Kidney epithelial cell (primary cell): ENCODE measurements around the gene LEPROT. TPM values are rescaled to one million over a fixed set of nuclear protein-coding genes. Genes with fewer than 3 reads are reported as not detected.

Experiments used
- DNase-seq: peaks from one replicate; pipeline ENCODE4 v3.0.0-alpha.2; 2010; ENCODE audit warnings: low read depth
- H3K27me3 ChIP-seq: 2 replicates; pipeline ENCODE4 v1.6.0; 2011; ENCODE audit warnings: low read length; ENCODE audit not compliant: control insufficient read depth, insufficient read depth
- H3K36me3 ChIP-seq: 2 replicates; pipeline ENCODE4 v1.5.1; 2011; ENCODE audit warnings: low read length; ENCODE audit not compliant: control insufficient read depth, insufficient read depth
- H3K4me3 ChIP-seq: 2 replicates; pipeline ENCODE4 v1.5.1; 2011; ENCODE audit warnings: low read depth, mild to moderate bottlenecking, control low read depth, low read length
- total RNA-seq: library from RNA; depleted of rRNA; stranded (reverse); fragments of >200 nt; gene quantifications from 2 replicates; pipeline ENCODE4 v1.2.3, GENCODE V29; 2015
- TF ChIP-seq, protein P1 (sequence below): IDR thresholded peaks from 2 replicates; pipeline ENCODE4 v1.5.1; 2011; ENCODE audit warnings: mild to moderate bottlenecking, moderate library complexity, low read length, control low read depth, inconsistent platforms; ENCODE audit not compliant: insufficient read depth, poor library complexity, severe bottlenecking

LEPROT gene
- total RNA-seq, 1 donor from 2014 or later: 59.6 TPM

DNA sequence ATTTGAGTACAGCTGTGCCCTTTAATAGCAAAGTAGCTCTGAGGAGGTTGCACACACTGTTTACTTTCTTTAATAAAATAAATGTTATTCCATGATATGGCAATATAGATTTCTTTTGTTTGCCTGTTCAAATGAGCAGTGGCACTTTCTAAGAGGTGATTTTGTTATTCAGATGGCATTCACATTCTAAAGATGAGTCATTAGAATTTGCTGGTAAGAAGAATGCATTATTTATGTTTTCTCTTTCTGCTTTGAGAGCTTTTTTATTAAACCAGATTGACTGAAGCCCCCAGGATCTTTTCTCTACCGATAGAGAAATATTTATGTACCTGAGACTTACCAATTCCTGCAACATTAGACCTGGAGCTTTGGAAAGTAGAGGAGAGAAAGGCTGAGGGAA lies 11.2 kb upstream of the LEPROT start:
- no peaks in the 10 kb centered on the region for H3K36me3 ChIP-seq

DNA sequence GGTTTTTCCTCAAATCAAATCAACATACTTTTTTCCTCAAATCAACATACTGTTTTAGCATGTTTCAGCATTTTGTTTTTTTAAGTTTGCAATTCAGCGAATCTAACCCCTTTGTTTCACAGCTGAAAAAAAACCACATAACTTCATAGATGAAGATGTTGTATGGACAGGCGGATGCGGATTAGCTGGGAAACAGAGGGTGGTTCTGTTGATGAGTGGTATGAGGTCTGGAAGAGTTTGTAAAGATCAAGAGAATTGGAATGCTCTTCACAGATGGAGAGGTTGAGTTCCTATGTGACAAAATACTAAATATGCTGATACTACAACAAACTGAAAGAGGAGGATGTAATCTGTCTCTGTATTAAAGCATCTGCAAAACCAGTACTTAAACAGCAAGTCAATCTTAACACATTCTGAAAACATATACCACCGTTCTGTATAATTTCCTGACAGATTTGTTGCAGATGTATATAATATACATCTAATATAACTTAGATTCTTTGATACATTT lies 10.6 kb upstream of the LEPROT start:
- DNase-seq: no peak
- H3K36me3 ChIP-seq: no peaks in the 10 kb centered on the region
- TF ChIP-seq, protein P1, sequence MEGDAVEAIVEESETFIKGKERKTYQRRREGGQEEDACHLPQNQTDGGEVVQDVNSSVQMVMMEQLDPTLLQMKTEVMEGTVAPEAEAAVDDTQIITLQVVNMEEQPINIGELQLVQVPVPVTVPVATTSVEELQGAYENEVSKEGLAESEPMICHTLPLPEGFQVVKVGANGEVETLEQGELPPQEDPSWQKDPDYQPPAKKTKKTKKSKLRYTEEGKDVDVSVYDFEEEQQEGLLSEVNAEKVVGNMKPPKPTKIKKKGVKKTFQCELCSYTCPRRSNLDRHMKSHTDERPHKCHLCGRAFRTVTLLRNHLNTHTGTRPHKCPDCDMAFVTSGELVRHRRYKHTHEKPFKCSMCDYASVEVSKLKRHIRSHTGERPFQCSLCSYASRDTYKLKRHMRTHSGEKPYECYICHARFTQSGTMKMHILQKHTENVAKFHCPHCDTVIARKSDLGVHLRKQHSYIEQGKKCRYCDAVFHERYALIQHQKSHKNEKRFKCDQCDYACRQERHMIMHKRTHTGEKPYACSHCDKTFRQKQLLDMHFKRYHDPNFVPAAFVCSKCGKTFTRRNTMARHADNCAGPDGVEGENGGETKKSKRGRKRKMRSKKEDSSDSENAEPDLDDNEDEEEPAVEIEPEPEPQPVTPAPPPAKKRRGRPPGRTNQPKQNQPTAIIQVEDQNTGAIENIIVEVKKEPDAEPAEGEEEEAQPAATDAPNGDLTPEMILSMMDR: no peak
- no peaks in the 10 kb centered on the region for H3K27me3 ChIP-seq
- no peak overlapping the region for H3K4me3 ChIP-seq

More for the DNA sequence above, 11.2 kb upstream of the LEPROT start:
- Histone ChIP-seq H3K4me3 (no peak overlapping the region), H3K27me3 (no peaks in the 10 kb centered on the region)
- DNase-seq: no peak
- TF ChIP-seq, protein P1: no peak

DNA sequence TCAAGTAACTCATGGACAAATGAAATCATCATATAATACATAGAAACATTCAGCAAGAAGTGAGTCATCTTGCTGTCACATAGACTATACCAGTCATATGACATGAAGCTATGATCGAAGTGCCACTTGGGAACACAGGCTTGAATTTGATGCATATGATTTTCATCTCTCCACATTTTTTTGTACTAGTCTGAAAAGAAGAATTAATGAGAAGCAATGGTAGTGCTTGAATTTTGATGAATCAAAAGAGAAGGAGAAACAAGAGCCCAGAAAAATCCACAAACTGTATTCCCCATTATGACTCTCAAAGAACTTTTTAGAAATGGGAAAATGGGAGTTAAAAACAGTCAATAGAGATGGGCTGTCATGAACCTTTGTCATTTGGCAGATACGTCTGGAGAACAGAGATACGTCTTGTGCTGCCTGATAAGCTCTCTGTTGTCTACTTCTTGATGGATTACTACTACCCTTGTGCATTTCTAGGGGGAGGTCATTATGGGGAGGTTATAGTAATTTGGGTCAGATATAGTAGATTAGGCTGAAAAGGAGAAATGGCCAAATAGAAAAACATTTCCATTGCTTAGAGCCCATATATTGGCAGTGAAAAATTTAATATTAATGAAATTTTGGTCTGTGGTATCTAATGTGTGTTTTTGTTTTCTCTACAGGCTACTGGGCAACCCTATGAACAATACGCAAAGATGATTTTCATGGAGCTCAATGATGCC lies 8.0 kb upstream of the LEPROT start:
- no peak for DNase-seq
- TF ChIP-seq, protein P1: no peak
- H3K27me3 ChIP-seq: no peaks in the 10 kb centered on the region
- no peaks in the 10 kb centered on the region for H3K36me3 ChIP-seq
- H3K4me3 ChIP-seq: no peak overlapping the region

DNA sequence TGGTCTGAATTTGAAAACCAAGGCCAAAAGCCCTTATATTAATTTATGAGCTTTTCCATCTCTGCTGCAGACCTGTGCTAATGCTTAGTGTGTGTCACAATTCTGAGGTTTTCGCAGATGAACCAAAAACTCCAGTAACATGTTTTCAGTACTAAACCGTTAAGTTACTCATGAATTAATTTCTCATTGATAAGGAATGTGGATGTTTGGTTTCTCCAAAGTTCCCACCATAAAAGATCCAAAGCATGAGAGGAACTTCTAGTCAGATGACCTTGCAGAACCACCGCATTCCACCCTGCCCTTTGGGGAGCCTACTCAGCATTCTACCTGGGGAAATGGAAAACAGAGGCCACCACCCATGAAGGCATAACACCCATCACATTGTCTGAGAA lies 7.5 kb upstream of the LEPROT start:
- no peaks in the 10 kb centered on the region for H3K27me3 ChIP-seq
- H3K4me3 ChIP-seq: no peak overlapping the region
- TF ChIP-seq, protein P1: no peak
- H3K36me3 ChIP-seq: no peaks in the 10 kb centered on the region
- peak; percentile 72 for DNase-seq

DNA sequence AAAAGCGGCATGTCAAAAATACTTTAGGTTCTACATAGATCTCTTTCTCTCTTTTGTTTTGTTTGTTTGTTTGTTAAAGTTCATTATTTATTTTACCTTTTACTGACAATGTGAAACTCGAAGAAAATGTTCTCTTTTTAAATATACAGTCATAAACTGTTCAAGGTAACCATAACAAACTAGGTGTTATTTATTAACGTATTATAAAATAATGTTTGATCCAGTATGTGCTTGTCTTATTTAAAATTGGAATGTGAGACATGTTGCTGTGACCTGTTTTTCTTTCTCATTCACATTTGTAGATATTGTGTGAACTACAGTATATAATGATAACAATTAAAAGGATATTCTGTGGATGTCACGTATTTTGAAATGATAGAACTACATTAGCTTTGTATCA lies 5.9 kb upstream of the LEPROT start:
- no peaks in the 10 kb centered on the region for H3K27me3 ChIP-seq
- H3K4me3 ChIP-seq: no peak overlapping the region
- H3K36me3 ChIP-seq: no peaks in the 10 kb centered on the region
- no peak for DNase-seq
- TF ChIP-seq, protein P1: no peak

DNA sequence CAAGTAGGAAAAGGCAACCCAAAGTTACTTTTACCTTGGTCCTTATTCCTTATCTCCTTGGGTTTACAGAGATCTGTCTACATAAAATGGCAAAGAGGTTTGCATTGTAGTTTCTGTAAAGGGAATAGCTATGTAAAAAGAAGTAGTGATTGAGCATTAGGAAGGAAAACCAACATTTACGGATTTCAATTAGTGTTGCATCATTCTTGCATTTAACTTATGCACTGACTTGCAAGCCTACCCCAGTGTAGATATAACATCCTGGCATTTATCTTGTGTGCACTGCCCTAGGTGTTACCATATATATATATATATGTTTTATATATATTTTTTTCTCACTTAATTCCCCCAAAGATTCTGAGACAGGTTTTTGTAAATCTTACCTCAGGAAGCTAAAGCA lies 3.7 kb upstream of the LEPROT start:
- H3K4me3 ChIP-seq: no peak overlapping the region
- TF ChIP-seq, protein P1: no peak
- no peaks in the 10 kb centered on the region for H3K36me3 ChIP-seq
- no peaks in the 10 kb centered on the region for H3K27me3 ChIP-seq
- DNase-seq: no peak
